Measurements from ENCODE around the gene ADAM12. TPM values are rescaled to one million over a fixed set of nuclear protein-coding genes. Genes with fewer than 3 reads are reported as not detected.

The ADAM12 gene
- total RNA-seq (ENCODE audit: low replicate concordance): 20.8 and 56.4 TPM in 2 replicates

GRCh38 chr10:126387931-126388911, at the start of gene ADAM12:
Gene ADAM12, minus strand, starts transcription at chr10:126388477. Its CDS starts 332 bp downstream, at chr10:126388145.

Measured in smooth muscle cell of the coronary artery (primary cell).